ENCODE measurements around the gene PEX5L. TPM values are rescaled to one million over a fixed set of nuclear protein-coding genes. Genes with fewer than 3 reads are reported as not detected.
"Not testable (repeated sequence)": the region's sequence is repeated elsewhere in the genome, so short reads cannot be mapped to it uniquely, and the experiment has no call there.

PEX5L gene
- total RNA-seq, 4 donors from 2014 or later: 7.9 TPM; not detected in 3

DNA sequence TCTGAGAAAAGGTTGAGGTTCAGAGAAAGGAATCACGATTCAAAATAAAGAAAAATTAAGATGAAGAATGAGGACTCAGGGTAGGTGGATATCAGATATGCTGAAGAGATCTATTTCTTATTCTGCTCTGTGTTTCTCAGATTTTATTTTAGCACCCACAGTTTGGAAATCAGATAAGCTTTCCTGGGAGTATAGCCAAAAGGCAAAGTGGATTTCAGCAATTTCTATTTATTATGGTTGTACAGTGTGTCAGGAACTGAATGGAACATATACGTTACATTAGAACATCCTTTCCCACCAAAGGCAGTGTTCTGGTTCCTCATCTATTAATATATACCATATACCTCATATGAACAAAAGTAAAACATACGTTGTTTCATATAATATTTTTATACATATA lies 18.9 kb downstream of the PEX5L start:
- no peaks in the 10 kb centered on the region for H3K36me3 ChIP-seq
- no peak overlapping the region for H3K27ac ChIP-seq
- TF ChIP-seq POLR2AphosphoS5 (IDR thresholded peaks at IDR 0.05) (no peak), POLR2A (IDR thresholded peaks at IDR 0.05) (no peak), EP300 (IDR thresholded peaks at IDR 0.05) (no peak)
- TF ChIP-seq, protein P1, sequence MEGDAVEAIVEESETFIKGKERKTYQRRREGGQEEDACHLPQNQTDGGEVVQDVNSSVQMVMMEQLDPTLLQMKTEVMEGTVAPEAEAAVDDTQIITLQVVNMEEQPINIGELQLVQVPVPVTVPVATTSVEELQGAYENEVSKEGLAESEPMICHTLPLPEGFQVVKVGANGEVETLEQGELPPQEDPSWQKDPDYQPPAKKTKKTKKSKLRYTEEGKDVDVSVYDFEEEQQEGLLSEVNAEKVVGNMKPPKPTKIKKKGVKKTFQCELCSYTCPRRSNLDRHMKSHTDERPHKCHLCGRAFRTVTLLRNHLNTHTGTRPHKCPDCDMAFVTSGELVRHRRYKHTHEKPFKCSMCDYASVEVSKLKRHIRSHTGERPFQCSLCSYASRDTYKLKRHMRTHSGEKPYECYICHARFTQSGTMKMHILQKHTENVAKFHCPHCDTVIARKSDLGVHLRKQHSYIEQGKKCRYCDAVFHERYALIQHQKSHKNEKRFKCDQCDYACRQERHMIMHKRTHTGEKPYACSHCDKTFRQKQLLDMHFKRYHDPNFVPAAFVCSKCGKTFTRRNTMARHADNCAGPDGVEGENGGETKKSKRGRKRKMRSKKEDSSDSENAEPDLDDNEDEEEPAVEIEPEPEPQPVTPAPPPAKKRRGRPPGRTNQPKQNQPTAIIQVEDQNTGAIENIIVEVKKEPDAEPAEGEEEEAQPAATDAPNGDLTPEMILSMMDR (IDR thresholded peaks at IDR 0.05): no peak
- H3K4me1 ChIP-seq: no peaks in the 10 kb centered on the region
- no peak for ATAC-seq
- no peaks in the 10 kb centered on the region for H3K9me3 ChIP-seq
- no peaks in the 10 kb centered on the region for H3K27me3 ChIP-seq
- H3K4me3 ChIP-seq: no peak overlapping the region
- 48 to 57% methylated on average over 3 of the region's 3 CpGs for WGBS, 2 donors (ENCODE audit: low coverage in 1 of 2)

DNA sequence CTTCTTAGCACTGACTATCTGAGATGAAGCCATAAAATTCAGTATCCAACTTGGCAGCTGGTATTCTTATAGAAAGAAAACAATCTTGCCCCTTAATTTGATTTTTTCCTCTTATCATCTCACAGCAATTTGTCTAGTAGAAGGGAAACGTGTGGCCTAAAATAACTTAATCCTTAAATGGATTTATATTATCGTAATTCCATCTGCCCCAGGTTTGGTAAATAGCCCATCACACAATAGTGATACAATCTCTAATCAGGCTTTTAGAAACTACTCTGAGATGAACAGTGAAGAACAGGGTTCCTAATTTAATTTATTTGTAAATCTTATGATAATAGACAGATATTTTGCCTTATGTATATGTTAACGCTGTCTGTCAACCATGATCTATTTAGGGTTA lies 24.8 kb downstream of the PEX5L start:
- H3K4me3 ChIP-seq: no peak overlapping the region
- H3K9me3 ChIP-seq: peaks cover 0 to 32% (median 0%) of the 10 kb centered on the region in 3 donors
- H3K27me3 ChIP-seq: no peaks in the 10 kb centered on the region
- H3K27ac ChIP-seq: no peak overlapping the region
- no peaks in the 10 kb centered on the region for H3K4me1 ChIP-seq
- H3K36me3 ChIP-seq: no peaks in the 10 kb centered on the region
- no peak for TF ChIP-seq EP300 (IDR thresholded peaks at IDR 0.05)
- ATAC-seq: no peak
- WGBS, 2 donors (ENCODE audit: low coverage in 1 of 2): 46 to 59% methylated on average over 3 of the region's 3 CpGs

DNA sequence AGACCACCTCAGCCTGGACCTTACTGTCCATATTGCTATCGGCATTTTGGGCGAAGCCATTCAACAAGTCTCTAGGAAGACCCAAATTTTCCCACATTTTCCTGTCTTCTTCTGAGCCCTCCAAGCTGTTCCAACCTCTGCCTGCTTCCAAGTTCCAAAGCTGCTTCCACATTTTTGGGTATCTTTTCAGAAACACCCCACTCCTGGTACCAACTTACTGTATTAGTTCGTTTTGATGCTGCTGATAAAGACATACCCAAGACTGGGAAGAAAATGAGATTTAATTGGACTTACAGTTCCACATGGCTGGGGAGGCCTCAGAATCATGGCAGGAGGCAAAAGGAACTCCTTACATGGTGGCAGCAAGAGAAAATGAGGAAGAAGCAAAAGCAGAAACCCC lies 28.4 kb downstream of the PEX5L start:
- not testable (repeated sequence) for H3K4me3 ChIP-seq, H3K27ac ChIP-seq, H3K4me1 ChIP-seq, H3K27me3 ChIP-seq, H3K36me3 ChIP-seq, ATAC-seq
- H3K9me3 ChIP-seq: peaks cover 0 to 32% (median 0%) of the 10 kb centered on the region in 3 donors
- WGBS, 2 donors (ENCODE audit: low coverage in 1 of 2): 86 to 100% methylated on average over 2 to 3 of the region's 3 CpGs

DNA sequence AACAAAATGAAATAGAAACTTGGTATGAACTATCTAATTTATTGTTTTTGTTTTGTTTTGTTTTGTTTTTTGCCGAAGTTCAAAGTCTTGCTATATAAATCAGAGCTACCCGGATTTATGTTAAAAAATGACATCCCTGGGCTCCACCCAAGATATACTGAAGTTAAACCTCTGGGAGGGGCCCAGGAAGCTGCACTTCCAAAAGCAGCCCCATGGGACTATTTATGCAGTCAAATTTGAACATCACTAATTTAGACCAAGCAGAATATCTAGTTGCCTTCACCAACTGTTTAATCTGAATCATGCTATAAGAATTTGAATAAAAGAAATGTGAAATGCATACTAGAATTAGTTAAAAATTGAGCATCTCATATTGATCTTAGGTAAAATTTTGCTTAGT lies 32.2 kb downstream of the PEX5L start:
- ATAC-seq: no peak
- WGBS, 2 donors (ENCODE audit: low coverage in 1 of 2): 76 to 81% methylated on average over 2 of the region's 2 CpGs
- Histone ChIP-seq H3K9me3 (peaks cover 0 to 27% (median 0%) of the 10 kb centered on the region in 3 donors), H3K36me3 (no peaks in the 10 kb centered on the region), H3K4me1 (no peaks in the 10 kb centered on the region), H3K27me3 (no peaks in the 10 kb centered on the region), H3K4me3 (no peak overlapping the region), H3K27ac (no peak overlapping the region)
- no peak for TF ChIP-seq POLR2A (IDR thresholded peaks at IDR 0.05)
- TF ChIP-seq POLR2AphosphoS5 (IDR thresholded peaks at IDR 0.05): no peak
- TF ChIP-seq EP300 (IDR thresholded peaks at IDR 0.05): no peak
- TF ChIP-seq, protein P1 (IDR thresholded peaks at IDR 0.05): no peak

DNA sequence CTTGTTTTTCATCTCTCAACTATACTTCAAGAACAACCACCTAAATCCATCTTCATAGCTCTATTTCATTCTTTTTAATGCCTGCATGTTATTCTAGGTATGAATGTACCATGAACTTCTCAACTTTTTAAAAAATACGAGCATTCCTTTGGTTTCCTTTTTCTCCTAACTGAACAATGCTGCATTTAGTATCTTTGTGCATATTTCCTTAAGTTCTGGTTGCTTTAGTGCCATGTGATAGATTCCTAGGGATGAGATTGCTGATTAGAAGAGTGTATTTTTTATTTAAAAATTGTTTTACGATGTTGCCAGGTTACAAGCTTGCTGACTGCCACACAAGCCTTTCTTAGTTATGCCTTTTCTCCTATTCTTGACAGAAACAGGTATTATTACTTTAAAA lies 34.7 kb downstream of the PEX5L start:
- no peaks in the 10 kb centered on the region for H3K36me3 ChIP-seq
- H3K27ac ChIP-seq: no peak overlapping the region
- H3K4me1 ChIP-seq: no peaks in the 10 kb centered on the region
- WGBS, 2 donors (ENCODE audit: low coverage in 1 of 2): 68 to 81% methylated on average over 2 of the region's 2 CpGs
- H3K9me3 ChIP-seq: peaks cover 0 to 15% (median 0%) of the 10 kb centered on the region in 3 donors
- H3K4me3 ChIP-seq: no peak overlapping the region
- H3K27me3 ChIP-seq: no peaks in the 10 kb centered on the region
- TF ChIP-seq POLR2AphosphoS5 (IDR thresholded peaks at IDR 0.05): no peak
- no peak for ATAC-seq

DNA sequence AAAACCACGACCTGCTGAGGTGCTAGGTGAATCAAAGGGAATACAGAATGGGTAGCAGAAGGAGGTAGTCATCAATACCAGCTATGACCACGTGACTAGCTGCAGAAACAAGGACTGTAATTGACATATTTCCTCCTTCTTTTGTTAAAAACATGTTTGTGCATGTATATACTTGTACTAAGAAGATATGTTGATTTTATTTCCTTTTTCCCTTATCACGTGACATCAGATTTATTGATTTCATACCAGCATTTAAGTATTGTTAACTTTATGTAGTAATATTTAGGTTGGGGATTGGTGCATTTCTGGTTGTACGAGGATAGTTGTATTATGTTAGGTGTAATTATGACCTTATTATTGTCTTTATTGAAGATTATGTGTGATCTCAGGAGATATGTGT lies 36.2 kb downstream of the PEX5L start:
- TF ChIP-seq, protein P1 (IDR thresholded peaks at IDR 0.05): no peak
- TF ChIP-seq POLR2AphosphoS5 (IDR thresholded peaks at IDR 0.05) (no peak), POLR2A (IDR thresholded peaks at IDR 0.05) (no peak), EP300 (IDR thresholded peaks at IDR 0.05) (no peak)
- no peaks in the 10 kb centered on the region for H3K27me3 ChIP-seq
- H3K36me3 ChIP-seq: no peaks in the 10 kb centered on the region
- peaks cover 0 to 25% (median 0%) of the 10 kb centered on the region in 3 donors for H3K9me3 ChIP-seq
- no peak overlapping the region for H3K4me3 ChIP-seq
- no peak overlapping the region for H3K27ac ChIP-seq
- 64 to 77% methylated on average over 3 to 4 of the region's 4 CpGs for WGBS, 2 donors (ENCODE audit: low coverage in 1 of 2)
- H3K4me1 ChIP-seq: no peaks in the 10 kb centered on the region
- ATAC-seq: no peak

Data from gastroesophageal sphincter (tissue), 4 donors.